Measurements from ENCODE around the gene ZRANB1. TPM values are rescaled to one million over a fixed set of nuclear protein-coding genes. Genes with fewer than 3 reads are reported as not detected.

Gene ZRANB1
- total RNA-seq, 4 donors from 2014 or later: 22.1 to 37.5 (median 25.0) TPM

DNA sequence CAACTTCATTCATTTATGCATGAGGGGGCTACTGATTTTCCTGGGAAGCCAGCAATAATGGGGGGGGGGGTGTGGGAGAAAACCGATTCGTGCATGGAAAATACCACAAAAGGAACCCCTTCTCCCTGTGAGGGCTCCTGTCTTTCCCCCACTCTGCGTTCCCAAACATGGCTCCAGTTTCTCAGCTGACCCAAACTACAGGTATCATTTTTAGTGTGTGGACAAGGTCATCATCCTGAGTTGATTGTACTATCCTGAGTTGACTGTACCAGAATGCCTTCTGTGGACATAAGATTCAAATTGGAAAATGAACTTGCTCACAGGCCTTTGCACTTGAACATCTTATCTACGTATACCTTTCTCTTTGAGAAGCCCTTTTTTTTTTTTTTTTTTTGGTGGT lies 49.9 kb downstream of the ZRANB1 start:
- 94 to 95% methylated on average over 4 of the region's 4 CpGs for WGBS, 2 donors
- intact Hi-C loops (cut with DNase I): no loop called here

DNA sequence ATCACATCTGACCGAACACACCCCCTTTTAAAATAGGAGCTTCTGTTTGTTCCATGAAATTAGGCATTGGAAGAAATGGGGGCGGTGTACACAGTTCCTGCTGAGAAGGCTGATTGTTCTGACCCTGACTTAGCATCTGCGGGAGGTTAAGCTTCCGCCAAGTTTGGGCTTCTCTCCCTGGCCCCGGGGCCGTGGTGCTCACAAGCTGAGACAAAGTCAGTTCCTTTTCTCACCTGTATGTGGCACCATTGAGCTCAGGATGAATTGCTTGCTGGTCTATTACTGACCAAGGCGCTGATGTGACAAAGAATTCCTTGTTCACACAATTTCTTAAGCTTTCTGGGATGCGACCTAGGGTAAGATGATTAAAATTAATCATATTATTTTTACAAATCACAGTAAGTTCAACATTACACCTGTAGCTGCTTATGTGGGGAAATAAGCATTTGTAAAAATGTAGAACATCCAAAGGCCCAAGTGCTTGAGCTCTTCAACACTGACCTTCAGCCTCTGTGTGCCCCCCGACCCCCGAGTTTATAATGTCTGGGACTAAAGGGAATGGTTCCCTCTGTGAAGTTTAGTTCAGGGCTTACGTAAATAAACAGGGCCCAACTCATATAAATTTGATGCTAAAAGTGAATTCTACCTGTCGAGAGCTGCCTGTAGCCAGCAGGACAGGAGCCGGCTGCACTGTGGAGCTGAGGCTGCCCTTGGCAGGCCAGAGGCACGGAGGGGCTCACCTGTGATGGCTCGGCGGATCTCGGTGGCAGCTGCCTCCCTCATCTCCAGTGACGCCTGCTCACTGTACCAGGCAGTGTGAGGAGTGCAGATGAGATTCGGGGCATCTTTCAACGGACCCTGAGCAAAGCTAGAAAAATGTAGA lies 50.8 kb downstream of the ZRANB1 start:
- intact Hi-C loops (cut with DNase I): no loop called here
- H3K36me3 ChIP-seq: peaks cover 71 to 73% of the 10 kb centered on the region in 2 donors
- 77% methylated on average over 20 of the region's 20 CpGs for WGBS, 2 donors

More for the DNA sequence above, 49.9 kb downstream of the ZRANB1 start:
- no peaks in the 10 kb centered on the region for H3K27me3 ChIP-seq
- no peak overlapping the region for H3K4me3 ChIP-seq (replicated peaks in 1 of 3)
- DNase-seq: no peak
- TF ChIP-seq, protein P1, sequence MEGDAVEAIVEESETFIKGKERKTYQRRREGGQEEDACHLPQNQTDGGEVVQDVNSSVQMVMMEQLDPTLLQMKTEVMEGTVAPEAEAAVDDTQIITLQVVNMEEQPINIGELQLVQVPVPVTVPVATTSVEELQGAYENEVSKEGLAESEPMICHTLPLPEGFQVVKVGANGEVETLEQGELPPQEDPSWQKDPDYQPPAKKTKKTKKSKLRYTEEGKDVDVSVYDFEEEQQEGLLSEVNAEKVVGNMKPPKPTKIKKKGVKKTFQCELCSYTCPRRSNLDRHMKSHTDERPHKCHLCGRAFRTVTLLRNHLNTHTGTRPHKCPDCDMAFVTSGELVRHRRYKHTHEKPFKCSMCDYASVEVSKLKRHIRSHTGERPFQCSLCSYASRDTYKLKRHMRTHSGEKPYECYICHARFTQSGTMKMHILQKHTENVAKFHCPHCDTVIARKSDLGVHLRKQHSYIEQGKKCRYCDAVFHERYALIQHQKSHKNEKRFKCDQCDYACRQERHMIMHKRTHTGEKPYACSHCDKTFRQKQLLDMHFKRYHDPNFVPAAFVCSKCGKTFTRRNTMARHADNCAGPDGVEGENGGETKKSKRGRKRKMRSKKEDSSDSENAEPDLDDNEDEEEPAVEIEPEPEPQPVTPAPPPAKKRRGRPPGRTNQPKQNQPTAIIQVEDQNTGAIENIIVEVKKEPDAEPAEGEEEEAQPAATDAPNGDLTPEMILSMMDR (IDR thresholded peaks at IDR 0.05): no peak
- no peak for TF ChIP-seq POLR2A (IDR thresholded peaks at IDR 0.05)
- no peaks in the 10 kb centered on the region for H3K4me1 ChIP-seq
- no peak overlapping the region for H3K27ac ChIP-seq
- peaks cover 65 to 66% of the 10 kb centered on the region in 2 donors for H3K36me3 ChIP-seq
- H3K9me3 ChIP-seq: no peaks in the 10 kb centered on the region

DNA sequence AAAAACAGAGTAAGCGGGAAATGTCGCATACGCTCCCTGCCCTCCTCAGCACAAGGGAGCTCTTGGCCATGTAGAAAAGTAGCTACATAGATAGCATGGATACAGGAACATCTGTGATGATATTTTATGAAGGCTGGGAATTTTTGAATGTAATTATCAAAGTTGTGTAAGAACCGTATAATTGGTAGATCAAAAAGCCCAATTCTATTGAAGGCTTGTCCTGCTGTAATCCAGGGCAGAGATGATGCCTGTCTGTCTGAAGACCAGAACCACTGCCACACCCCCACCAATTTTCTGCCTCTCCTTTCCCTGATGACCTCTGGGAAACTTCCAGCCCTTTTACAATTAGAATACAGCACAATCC lies 51.4 kb downstream of the ZRANB1 start:
- 92 to 97% methylated on average over 4 of the region's 4 CpGs for WGBS, 2 donors
- intact Hi-C loops (cut with DNase I): no loop called here
- TF ChIP-seq, protein P1 (IDR thresholded peaks at IDR 0.05): no peak
- no peak for TF ChIP-seq POLR2A (IDR thresholded peaks at IDR 0.05)
- H3K27ac ChIP-seq: no peak overlapping the region
- H3K4me3 ChIP-seq (replicated peaks in 1 of 3): no peak overlapping the region
- H3K27me3 ChIP-seq: no peaks in the 10 kb centered on the region
- H3K9me3 ChIP-seq: no peaks in the 10 kb centered on the region
- no peak for DNase-seq
- peaks cover 74 to 78% of the 10 kb centered on the region in 2 donors for H3K36me3 ChIP-seq
- no peaks in the 10 kb centered on the region for H3K4me1 ChIP-seq

More for the DNA sequence above, 50.8 kb downstream of the ZRANB1 start:
- Histone ChIP-seq H3K27me3 (no peaks in the 10 kb centered on the region), H3K4me3 (replicated peaks in 1 of 3) (no peak overlapping the region), H3K4me1 (no peaks in the 10 kb centered on the region), H3K27ac (no peak overlapping the region), H3K9me3 (no peaks in the 10 kb centered on the region)
- peak; percentile 65 to 68 for DNase-seq
- TF ChIP-seq, protein P1 (IDR thresholded peaks at IDR 0.05): peak; percentile 51 to 74 (median 68)
- no peak for TF ChIP-seq POLR2A (IDR thresholded peaks at IDR 0.05)

DNA sequence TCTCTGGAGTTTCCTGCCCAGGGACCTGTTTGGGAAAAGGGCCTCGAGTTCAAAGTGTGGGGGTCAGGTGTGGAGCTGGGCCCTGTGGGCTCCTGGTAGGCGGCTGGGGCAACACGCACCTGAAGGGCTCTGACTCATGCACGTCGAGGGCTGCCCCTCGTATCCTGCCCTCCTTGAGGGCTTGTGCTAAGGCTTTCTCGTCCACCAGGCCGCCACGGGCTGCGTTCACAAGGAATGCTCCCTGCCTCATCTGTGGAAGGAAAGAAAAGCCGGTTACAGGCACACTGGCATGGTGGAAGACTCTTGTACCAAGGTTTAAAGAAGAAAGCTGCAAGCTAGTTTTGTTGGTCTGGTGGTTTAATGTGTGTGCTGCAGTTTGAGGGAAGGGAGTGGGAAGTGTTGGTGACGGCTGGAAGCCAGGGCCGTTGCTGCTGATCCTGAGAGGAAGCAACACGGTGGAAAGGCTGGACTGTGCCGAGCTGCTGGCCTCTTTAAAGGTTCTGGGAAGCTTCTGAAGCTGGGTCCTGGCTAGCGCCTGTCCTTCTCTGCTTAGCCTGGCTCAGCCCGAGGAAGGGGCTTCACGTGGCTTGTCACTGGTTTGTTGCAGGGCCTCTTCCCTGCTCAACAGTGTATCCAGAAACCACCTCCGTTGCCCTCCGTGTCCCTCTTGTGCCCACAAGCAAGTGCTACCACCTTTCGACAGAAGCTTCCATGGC lies 52.0 kb downstream of the ZRANB1 start:
- no peaks in the 10 kb centered on the region for H3K4me1 ChIP-seq
- peaks cover 79% of the 10 kb centered on the region in 2 donors for H3K36me3 ChIP-seq
- H3K4me3 ChIP-seq (replicated peaks in 1 of 3): no peak overlapping the region
- 88 to 92% methylated on average over 16 to 21 of the region's 21 CpGs for WGBS, 2 donors
- H3K27ac ChIP-seq: no peak overlapping the region
- DNase-seq: no peak
- intact Hi-C loops (cut with DNase I): no loop called here
- no peaks in the 10 kb centered on the region for H3K9me3 ChIP-seq
- H3K27me3 ChIP-seq: no peaks in the 10 kb centered on the region
- no peak for TF ChIP-seq POLR2A (IDR thresholded peaks at IDR 0.05)
- TF ChIP-seq, protein P1 (IDR thresholded peaks at IDR 0.05): no peak

All from thyroid gland (tissue), 4 donors.